ENCODE results near the gene C1orf115. TPM values are rescaled to one million over a fixed set of nuclear protein-coding genes. Genes with fewer than 3 reads are reported as not detected.

C1orf115 gene
- polyA plus RNA-seq, 1 of the 3 experiments (the other 2 are of a cell fraction) = 4.2 TPM

DNA sequence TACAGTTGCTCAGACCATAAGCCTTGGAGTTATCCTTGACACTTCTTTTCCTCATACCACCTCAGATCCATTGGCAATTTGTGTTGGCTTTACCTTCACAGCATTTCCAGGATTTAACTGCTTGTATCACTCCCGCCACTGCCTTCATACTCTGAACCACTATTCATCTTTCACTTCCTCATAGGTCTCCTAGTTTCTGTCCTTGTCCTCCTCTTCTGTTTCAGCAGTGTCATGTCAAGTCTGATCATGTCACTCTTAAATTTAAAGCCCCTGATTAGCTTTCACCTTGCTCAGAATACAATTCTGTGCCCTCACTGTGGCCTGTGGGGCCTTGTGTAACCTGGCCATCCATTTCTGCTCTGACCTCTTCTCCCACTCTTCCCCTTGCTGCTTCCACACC lies 34.7 kb upstream of the C1orf115 start:
- no peak for TF ChIP-seq RFX5 (IDR thresholded peaks at IDR 0.05; ENCODE audit: low read length)
- no peak for TF ChIP-seq EP300 (IDR thresholded peaks at IDR 0.05; ENCODE audit: borderline replicate concordance in 1 of 2, low read depth in 1 of 2, low read length in 1 of 2)
- TF ChIP-seq EZH2phosphoT487 (IDR thresholded peaks at IDR 0.05; ENCODE audit: borderline replicate concordance, low read depth) = no peak
- TF ChIP-seq, protein P1, sequence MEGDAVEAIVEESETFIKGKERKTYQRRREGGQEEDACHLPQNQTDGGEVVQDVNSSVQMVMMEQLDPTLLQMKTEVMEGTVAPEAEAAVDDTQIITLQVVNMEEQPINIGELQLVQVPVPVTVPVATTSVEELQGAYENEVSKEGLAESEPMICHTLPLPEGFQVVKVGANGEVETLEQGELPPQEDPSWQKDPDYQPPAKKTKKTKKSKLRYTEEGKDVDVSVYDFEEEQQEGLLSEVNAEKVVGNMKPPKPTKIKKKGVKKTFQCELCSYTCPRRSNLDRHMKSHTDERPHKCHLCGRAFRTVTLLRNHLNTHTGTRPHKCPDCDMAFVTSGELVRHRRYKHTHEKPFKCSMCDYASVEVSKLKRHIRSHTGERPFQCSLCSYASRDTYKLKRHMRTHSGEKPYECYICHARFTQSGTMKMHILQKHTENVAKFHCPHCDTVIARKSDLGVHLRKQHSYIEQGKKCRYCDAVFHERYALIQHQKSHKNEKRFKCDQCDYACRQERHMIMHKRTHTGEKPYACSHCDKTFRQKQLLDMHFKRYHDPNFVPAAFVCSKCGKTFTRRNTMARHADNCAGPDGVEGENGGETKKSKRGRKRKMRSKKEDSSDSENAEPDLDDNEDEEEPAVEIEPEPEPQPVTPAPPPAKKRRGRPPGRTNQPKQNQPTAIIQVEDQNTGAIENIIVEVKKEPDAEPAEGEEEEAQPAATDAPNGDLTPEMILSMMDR (IDR thresholded peaks at IDR 0.05) = no peak
- TF ChIP-seq SMC3 (IDR thresholded peaks at IDR 0.05; ENCODE audit: low read depth, low read length) = no peak
- no peak for TF ChIP-seq GABPA (IDR thresholded peaks at IDR 0.05; ENCODE audit: low read depth)
- TF ChIP-seq, protein P2, sequence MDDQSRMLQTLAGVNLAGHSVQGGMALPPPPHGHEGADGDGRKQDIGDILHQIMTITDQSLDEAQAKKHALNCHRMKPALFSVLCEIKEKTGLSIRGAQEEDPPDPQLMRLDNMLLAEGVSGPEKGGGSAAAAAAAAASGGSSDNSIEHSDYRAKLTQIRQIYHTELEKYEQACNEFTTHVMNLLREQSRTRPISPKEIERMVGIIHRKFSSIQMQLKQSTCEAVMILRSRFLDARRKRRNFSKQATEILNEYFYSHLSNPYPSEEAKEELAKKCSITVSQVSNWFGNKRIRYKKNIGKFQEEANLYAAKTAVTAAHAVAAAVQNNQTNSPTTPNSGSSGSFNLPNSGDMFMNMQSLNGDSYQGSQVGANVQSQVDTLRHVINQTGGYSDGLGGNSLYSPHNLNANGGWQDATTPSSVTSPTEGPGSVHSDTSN (IDR thresholded peaks at IDR 0.05) = no peak
- TF ChIP-seq SIN3A (IDR thresholded peaks at IDR 0.05; ENCODE audit: borderline replicate concordance, low read depth, low read length) = no peak
- no peak for TF ChIP-seq YY1 (IDR thresholded peaks at IDR 0.05; ENCODE audit: low read depth)
- no peak for TF ChIP-seq RAD21 (IDR thresholded peaks at IDR 0.05; ENCODE audit: low read length)
- no peak for TF ChIP-seq NRF1 (IDR thresholded peaks at IDR 0.05; ENCODE audit: low read depth, low read length)
- no peak for TF ChIP-seq GATA2 (CRISPR knock-in tag; IDR thresholded peaks at IDR 0.05)
- no peak for TF ChIP-seq MEF2A (IDR thresholded peaks at IDR 0.05; ENCODE audit: borderline replicate concordance, low read depth)
- Histone ChIP-seq H3K27me3 (ENCODE audit: insufficient read depth) (no peaks in the 10 kb centered on the region), H3K9ac (no peak overlapping the region), H3K4me2 (no peak overlapping the region), H3K4me3 (ENCODE audit: low read depth in 2 of 2, low read length in 1 of 2) (no peak overlapping the region), H3F3A (replicated peaks; ENCODE audit: insufficient read depth) (peaks cover 3% of the 10 kb centered on the region), H4K20me1 (ENCODE audit: insufficient read depth) (no peaks in the 10 kb centered on the region), H3K9me2 (no peaks in the 10 kb centered on the region), H3K27ac (ENCODE audit: low read depth in 2 of 2, low read length in 1 of 2) (no peak overlapping the region), H3K36me3 (replicated peaks in 1 of 2; ENCODE audit: control insufficient read depth in 1 of 2, insufficient read depth in 2 of 2, low read length in 1 of 2) (peaks cover 0 to 75% of the 10 kb centered on the region in 2 experiments), H2AFZ (ENCODE audit: low read depth) (no peak overlapping the region), H3K79me2 (ENCODE audit: insufficient read depth) (no peaks in the 10 kb centered on the region), H3K4me1 (ENCODE audit: control insufficient read depth in 1 of 2, insufficient read depth in 2 of 2, low read depth in 1 of 2, low read length in 1 of 2) (no peaks in the 10 kb centered on the region), H3K9me3 (no peaks in the 10 kb centered on the region)
- 81% methylated on average over 1 of the region's 1 CpG for WGBS (ENCODE audit: low lambda C conversion rate)
- ChIA-PET CTCF (interaction anchor here (1.1 to 1.6 kb wide), 3 partner anchors 9 to 121 kb away, joined by 3 to 5 read pairs (median 3); no protein-coding TSS in a partner anchor), POLR2A (no interaction called here)
- no peak for DNase-seq

DNA sequence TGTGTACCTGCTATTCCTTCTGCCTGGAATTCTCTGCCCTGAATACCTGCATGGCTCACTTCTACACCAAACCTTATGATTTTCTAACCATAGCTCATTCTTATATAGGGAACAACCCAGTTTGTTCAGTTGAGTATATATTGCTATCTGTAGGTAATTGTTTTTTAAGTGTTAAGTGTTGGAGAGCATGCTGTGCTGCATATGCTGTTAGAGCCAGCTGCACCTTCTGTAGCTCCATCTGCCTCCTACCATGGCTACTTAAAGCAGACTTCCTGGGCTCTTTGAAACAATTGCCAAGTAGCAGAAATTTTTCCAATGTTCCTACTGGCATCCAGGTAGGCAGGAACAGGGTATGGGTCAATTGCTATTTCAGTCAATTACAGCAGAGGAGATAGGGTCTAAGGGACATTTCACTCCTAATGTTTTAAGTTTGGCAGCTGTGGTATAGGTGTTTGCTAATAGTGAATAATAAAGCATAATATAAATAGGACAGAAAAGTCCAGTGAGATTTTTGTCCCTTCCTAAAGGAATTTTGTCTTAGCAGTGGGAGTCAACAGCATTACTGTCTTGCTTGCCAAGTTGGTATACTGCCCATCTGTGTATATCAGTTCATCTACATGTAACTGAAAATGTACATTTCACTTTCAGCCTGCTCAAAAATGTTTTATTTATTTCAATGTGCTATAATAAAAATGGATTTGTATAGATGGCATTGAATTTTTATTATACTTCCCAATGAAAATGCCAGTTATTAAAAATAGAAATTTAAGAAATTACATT lies 34.0 kb upstream of the C1orf115 start:
- H3K4me3 ChIP-seq (ENCODE audit: low read depth in 2 of 2, low read length in 1 of 2) = no peak overlapping the region
- H3K4me1 ChIP-seq (ENCODE audit: control insufficient read depth in 1 of 2, insufficient read depth in 2 of 2, low read depth in 1 of 2, low read length in 1 of 2) = no peaks in the 10 kb centered on the region
- ChIA-PET CTCF (interaction anchor here (1.1 kb wide), 1 partner anchor 22 kb away, joined by 3 read pairs; no protein-coding TSS in a partner anchor), POLR2A (no interaction called here)
- peaks cover 2% of the 10 kb centered on the region for H3F3A ChIP-seq (replicated peaks; ENCODE audit: insufficient read depth)
- H4K20me1 ChIP-seq (ENCODE audit: insufficient read depth) = no peaks in the 10 kb centered on the region
- no peak overlapping the region for H2AFZ ChIP-seq (ENCODE audit: low read depth)
- H3K9me2 ChIP-seq = no peaks in the 10 kb centered on the region
- no peak overlapping the region for H3K27ac ChIP-seq (ENCODE audit: low read depth in 2 of 2, low read length in 1 of 2)
- H3K27me3 ChIP-seq (ENCODE audit: insufficient read depth) = no peaks in the 10 kb centered on the region
- no peak for TF ChIP-seq RCOR1 (IDR thresholded peaks at IDR 0.05; ENCODE audit: low read length)
- TF ChIP-seq ELF1 (IDR thresholded peaks at IDR 0.05) = no peak
- no peak for TF ChIP-seq CHD2 (IDR thresholded peaks at IDR 0.05; ENCODE audit: low read length, partially characterized antibody)
- TF ChIP-seq, protein P3, sequence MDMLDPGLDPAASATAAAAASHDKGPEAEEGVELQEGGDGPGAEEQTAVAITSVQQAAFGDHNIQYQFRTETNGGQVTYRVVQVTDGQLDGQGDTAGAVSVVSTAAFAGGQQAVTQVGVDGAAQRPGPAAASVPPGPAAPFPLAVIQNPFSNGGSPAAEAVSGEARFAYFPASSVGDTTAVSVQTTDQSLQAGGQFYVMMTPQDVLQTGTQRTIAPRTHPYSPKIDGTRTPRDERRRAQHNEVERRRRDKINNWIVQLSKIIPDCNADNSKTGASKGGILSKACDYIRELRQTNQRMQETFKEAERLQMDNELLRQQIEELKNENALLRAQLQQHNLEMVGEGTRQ (IDR thresholded peaks at IDR 0.05; ENCODE audit: borderline replicate concordance, low read depth, low read length) = no peak
- no peak for TF ChIP-seq TEAD4 (IDR thresholded peaks at IDR 0.05; ENCODE audit: borderline replicate concordance, insufficient read depth)
- TF ChIP-seq MXI1 (IDR thresholded peaks at IDR 0.05; ENCODE audit: low read depth, low read length) = no peak
- TF ChIP-seq RXRA (IDR thresholded peaks at IDR 0.05; ENCODE audit: borderline replicate concordance, low read depth) = no peak
- TF ChIP-seq SMC3 (IDR thresholded peaks at IDR 0.05; ENCODE audit: low read depth, low read length) = no peak
- TF ChIP-seq EZH2phosphoT487 (IDR thresholded peaks at IDR 0.05; ENCODE audit: borderline replicate concordance, low read depth) = no peak
- TF ChIP-seq MEF2A (IDR thresholded peaks at IDR 0.05; ENCODE audit: borderline replicate concordance, low read depth) = no peak
- no peak overlapping the region for H3K9ac ChIP-seq
- H3K79me2 ChIP-seq (ENCODE audit: insufficient read depth) = no peaks in the 10 kb centered on the region
- H3K4me2 ChIP-seq = no peak overlapping the region
- DNase-seq = no peak
- H3K9me3 ChIP-seq = no peaks in the 10 kb centered on the region
- H3K36me3 ChIP-seq (replicated peaks in 1 of 2; ENCODE audit: control insufficient read depth in 1 of 2, insufficient read depth in 2 of 2, low read length in 1 of 2) = peaks cover 0 to 70% of the 10 kb centered on the region in 2 experiments
